CD4-positive, alpha-beta T cell treated with Interleukin-4 for 4 hours (primary cell): ENCODE data around the gene TMEM250.
A peak's percentile ranks its signal among the peaks of the same experiment; 100 is the strongest.

Source experiments
- DNase-seq: peaks from one replicate; pipeline ENCODE4 v3.0.0-alpha.2; 2020

TMEM250 gene

GRCh38 chr9:136131629-136132511 is 13.2 kb upstream of the TMEM250 start:
- no peak for DNase-seq

DNA sequence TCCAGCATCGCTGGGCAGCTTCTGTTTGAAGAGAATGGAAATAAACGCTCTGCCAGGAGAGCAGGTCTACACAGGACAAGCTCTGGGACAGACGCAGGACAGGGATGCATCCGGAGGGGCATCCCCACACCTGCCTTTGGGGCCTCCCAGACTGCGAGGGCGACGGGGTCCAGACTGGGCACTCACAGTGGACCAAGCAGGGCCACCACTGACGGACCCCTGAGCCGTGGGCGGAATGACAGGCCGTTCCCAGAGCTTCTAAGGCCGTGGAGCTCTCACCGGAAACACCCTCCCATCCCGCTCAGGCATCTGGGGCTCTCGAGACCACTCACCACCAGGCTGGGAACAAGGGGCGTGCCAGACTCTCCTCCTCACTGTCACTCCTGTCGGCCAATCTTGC is 10.5 kb upstream of the TMEM250 start:
- DNase-seq: no peak

DNA sequence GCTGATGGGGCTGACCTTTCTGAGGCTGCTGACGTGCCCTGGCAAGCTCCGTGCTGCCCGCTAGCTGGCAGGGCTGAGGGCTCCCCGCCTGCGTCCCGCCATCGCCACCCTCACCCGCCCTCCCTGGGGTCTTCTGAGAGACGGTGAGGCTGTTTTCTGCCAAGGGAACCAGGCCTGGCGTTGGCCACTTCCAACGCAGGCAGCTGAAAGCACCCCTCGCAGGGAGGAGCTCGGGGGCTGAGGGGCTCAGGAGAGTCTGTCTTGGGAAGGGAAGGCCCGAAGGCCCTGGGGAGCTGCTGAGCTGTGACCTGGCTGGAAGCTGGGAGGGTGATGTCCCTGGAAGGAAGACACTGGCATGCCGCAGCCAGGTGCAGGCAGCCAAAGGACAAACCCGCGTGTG is 9.8 kb upstream of the TMEM250 start:
- no peak for DNase-seq

- no peak for DNase-seq
Measured at GRCh38 chr9:136127313-136127712, 8.6 kb upstream of the TMEM250 start.

DNA sequence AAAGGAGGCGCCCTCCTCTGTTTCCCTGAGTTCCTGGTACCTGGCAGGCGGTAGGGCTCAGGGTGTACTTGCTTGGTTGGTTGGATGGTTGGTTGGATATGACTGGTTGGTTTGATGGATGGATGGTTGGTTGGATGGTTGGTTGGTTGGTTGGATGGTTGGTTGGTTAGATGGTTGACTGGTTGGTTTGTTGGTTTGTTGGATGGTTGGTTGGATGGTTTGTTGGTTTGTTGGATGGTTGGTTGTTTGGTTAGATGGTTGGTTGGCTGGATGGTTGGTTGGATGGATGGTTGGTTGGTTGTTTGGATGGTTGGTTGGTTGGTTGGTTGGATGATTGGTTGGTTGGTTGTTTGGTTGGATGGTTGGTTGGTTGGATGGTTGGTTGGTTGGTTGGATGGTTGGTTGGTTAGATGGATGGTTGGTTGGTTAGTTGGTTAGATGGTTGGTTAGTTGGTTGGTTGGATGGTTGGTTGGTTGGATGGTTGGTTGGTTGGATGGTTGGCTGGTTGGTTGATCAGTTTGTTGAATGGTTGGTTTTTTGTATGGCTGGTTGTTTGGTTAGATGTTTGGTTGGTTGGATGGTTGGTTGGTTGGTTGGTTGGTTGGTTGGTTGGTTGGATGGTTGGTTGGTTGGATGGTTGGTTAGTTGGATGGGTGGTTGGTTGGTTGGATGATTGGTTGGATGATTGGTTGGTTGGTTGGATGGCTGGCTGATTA is 6.5 kb upstream of the TMEM250 start:
- no peak for DNase-seq

DNA sequence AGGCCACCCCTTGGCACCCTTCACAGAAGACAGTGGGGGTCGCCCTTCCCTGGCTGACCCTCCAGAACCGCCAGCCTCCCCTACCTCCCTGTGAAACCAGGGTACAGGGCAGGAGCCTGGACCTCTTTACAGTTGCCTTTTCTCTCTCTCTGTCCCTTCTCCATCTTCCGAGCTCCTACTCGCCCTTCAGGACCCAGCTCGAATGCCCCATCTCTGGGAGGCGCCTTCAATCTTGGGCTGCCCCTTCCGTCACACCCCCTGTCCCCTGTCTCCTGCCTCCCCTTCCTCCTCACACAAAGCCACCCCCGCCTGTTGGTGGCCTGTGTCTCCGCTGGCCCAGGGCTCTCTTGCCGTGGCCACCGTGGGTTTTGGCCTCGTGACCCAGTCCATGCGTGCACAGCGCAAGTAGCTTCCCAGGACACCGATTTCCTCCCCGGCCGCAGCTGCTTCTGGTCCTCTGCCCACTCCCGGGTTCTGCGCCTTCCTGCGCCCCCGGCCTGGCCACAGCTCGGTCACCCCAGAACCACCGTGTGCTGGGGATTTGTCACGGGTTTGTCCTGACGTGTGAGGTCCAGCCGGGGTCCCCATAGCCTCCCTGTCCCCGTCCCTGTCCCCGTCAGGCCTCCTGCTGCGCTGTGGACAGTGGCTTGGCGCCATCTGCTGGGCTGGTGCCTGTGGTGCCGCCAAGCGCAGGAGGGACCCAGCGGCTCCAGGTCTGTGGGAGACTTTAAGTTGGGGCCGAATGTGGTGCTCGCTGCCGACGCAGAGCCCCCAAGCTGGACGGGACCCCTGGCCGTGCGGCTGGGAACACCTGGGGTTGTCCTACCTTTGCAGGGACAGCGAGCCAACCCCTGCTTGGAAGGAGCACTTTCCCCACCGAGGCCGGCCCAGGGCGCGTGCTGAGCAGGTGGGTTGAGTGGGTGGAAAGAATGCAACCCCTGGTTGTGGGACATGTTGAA is 4.0 kb upstream of the TMEM250 start:
- DNase-seq: peak; percentile 64

- no peak for DNase-seq
Measured at GRCh38 chr9:136121801-136122200, 3.1 kb upstream of the TMEM250 start.

- DNase-seq: no peak
Measured at GRCh38 chr9:136120438-136120844, 1.8 kb upstream of the TMEM250 start.

DNA sequence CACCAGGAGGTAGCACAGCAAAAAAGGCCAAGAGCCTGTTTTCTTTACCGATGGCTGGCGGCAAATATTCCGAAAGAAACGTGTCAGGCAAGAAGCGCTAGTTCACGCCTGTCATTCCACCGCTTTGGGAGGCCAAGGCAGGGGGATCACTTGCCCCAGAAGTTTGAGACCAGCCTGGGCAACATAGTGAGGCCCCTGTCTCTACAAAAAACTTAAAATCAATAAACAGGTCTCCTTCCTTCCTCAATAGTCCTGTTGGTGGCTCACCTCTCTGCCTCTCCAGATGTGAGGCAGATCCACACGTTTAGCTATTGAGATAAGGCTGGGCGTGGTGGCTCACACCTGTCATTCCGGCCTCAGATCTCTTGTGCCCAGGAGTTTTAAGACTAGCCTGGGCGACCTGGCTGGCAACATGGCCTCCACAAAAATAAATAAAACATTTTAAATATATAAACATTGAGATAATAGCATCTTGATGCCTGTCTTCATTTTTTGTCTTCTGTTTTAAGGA is 1.3 kb upstream of the TMEM250 start:
- no peak for DNase-seq

DNA sequence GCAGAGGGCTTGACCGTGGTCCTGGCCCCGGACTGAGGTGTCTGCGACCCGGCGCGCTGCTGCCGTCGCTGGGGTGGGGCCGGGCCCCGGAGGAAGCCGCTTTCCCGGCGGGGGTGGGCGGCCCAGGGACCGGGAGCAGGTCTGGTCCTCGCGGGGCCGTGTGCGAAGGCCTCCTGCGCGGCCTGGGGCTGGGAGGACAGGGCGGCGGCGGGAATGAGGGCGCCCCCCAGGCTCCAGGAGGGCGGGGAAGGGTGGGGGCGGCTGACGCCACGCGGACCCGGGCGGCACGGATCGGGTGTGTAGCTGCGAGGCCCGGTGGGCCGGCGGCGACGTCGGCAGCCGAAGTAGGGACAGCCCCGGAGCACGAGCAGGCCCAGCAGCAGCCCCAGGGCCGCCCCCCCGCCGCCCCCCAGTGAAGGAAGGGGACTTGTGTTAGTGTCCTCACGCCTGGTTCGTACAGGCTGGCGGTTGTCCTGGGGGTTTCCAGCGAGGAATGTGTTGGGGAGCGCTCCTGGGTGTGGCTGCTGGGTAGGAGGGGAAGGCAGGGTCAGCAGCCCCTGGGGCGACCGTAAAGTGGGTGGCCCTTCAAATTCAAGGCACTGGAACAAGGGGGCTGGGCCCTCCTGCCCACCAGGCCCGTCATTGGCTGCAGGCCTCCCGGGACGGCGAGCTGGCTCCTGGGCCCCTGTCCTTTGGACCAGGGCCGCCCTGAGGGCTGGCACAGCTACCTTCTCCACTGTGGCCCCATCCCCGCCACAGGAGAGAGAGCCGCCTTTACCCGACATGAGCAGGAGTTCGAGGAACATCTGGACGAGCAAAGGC is 597 bp upstream of the TMEM250 start:
- DNase-seq: no peak

- no peak for DNase-seq
Measured at GRCh38 chr9:136117916-136118319, 757 bp downstream of the TMEM250 start.

- no peak for DNase-seq
Measured at GRCh38 chr9:136117291-136117915, 1.3 kb downstream of the TMEM250 start.

- DNase-seq: no peak
Measured at GRCh38 chr9:136116360-136117098, 2.1 kb downstream of the TMEM250 start.

DNA sequence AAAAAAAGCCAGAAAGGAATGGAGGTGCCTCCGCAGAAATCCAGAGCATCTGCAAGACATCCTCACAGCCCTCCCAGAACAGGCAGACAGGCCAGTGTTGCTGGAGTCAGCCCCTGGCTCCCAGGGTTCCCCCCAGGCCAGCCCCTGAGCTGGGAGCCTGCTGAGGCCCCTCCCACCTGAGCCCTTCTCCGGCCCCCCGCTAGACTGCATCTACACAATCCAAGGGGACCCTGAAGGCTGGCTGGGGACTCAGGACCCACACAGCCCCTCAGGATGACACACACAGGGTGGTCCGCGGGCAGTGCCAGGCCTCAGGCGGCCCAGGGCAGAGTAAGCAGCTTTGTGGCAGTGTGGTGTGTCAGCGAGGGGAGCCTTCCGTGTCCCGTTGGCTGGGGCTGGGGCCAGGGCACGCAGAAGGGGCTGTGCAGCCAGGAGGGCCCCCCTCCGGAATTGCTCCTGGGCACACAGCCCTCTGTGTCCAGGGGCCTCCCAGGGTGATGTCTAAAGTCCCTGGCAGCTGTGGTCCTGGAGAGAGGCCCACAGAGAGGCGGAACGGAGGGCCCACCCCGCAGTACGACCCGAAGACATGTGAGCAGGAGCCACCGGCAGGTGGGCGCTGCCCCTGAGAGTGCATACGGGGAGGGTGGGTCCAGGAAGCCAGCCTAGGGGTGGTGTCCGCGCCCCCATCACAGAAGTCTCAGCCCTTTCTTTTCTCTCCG is 2.9 kb downstream of the TMEM250 start:
- DNase-seq: no peak

DNA sequence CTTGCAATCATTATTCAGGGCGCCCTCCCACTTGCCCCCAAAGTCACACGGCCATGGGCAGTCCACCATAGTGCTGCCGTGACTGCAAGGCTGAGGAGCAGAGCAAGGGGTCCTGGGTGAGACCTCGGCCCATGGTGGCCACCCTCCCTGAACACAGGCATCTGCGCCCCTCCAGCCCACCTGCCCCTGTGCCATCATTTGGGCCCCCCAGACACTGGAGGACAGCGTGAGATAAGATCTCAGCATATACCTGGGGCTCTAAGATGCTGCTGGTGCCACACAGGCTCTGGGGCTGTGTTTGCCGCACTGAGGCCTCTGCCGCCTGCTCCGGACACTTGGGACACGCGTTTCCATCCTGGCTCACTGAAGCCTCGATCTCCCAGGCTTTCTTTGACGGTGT is 3.5 kb downstream of the TMEM250 start:
- no peak for DNase-seq

GRCh38 chr9:136114610-136115009 is 4.1 kb downstream of the TMEM250 start:
- DNase-seq: no peak

GRCh38 chr9:136112541-136112940 is 6.1 kb downstream of the TMEM250 start:
- DNase-seq: no peak

GRCh38 chr9:136111910-136112309 is 6.8 kb downstream of the TMEM250 start:
- DNase-seq: no peak

GRCh38 chr9:136111190-136111589 is 7.5 kb downstream of the TMEM250 start:
- no peak for DNase-seq
